OCI-LY3 (cell line): ENCODE results near the gene FUT4.

Experiments used
- EZH2phosphoT487 ChIP-seq: fragments of 200-600 bp; shearing (Covaris generic); IDR thresholded peaks from 2 replicates; pipeline ENCODE4 v1.6.1; 2018; ENCODE audit warnings: antibody characterized with exemption, mixed run types, low read depth
- TF ChIP-seq, protein P1 (sequence below): fragments of 200-600, 300-600 bp; sonication (generic); IDR thresholded peaks from 2 replicates; pipeline ENCODE4 v1.5.1; 2014; ENCODE audit warnings: antibody characterized with exemption, low read length, low read depth

DNA sequence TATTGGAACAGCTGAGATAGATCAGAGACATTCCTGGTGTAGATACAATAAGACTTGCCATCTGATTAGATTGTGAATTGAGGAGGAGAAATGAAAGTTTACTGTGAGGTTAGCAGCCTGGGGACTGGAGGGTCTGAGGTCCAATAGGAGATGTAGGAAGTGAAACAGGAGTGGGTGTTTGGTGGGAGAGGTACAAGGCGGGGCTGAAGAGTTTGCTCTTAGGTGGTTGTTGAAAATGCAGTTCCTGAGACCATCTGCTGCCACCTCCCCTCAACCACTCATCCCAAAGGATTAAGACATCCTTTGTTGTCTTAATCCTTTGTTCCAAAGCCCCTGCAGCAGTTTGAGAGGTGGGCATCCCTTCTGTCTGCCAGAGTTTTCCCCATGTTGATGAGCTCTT, 38.2 kb downstream of the FUT4 start:
- TF ChIP-seq, protein P1, sequence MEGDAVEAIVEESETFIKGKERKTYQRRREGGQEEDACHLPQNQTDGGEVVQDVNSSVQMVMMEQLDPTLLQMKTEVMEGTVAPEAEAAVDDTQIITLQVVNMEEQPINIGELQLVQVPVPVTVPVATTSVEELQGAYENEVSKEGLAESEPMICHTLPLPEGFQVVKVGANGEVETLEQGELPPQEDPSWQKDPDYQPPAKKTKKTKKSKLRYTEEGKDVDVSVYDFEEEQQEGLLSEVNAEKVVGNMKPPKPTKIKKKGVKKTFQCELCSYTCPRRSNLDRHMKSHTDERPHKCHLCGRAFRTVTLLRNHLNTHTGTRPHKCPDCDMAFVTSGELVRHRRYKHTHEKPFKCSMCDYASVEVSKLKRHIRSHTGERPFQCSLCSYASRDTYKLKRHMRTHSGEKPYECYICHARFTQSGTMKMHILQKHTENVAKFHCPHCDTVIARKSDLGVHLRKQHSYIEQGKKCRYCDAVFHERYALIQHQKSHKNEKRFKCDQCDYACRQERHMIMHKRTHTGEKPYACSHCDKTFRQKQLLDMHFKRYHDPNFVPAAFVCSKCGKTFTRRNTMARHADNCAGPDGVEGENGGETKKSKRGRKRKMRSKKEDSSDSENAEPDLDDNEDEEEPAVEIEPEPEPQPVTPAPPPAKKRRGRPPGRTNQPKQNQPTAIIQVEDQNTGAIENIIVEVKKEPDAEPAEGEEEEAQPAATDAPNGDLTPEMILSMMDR: no peak
- no peak for TF ChIP-seq EZH2phosphoT487
